GM21529 (cell line): Measurements from ENCODE around the gene NCK2.

ENCODE experiments used
- ATAC-seq: cut with Tn5 transposase; IDR thresholded peaks from one replicate; pipeline ENCODE4 v1.9.1; 2021; ENCODE audit not compliant: unreplicated experiment

The NCK2 gene

GRCh38 chr2:105789745-105790460 lies 45.2 kb downstream of the NCK2 start:
- ATAC-seq = peak; percentile 74

- ATAC-seq = peak; percentile 22
Observed at GRCh38 chr2:105790461-105791149, 45.9 kb downstream of the NCK2 start.

- no peak for ATAC-seq
Observed at GRCh38 chr2:105791229-105791628, 46.5 kb downstream of the NCK2 start.

GRCh38 chr2:105792561-105792960 lies 47.8 kb downstream of the NCK2 start:
- ATAC-seq = no peak

- no peak for ATAC-seq
Observed at GRCh38 chr2:105793196-105793975, 48.7 kb downstream of the NCK2 start.

- ATAC-seq = no peak
Observed at GRCh38 chr2:105794926-105795574, 50.3 kb downstream of the NCK2 start.

- no peak for ATAC-seq
Observed at GRCh38 chr2:105795575-105795934, 50.8 kb downstream of the NCK2 start.

- ATAC-seq = no peak
Observed at GRCh38 chr2:105796131-105796638, 51.5 kb downstream of the NCK2 start.

GRCh38 chr2:105796791-105797190 lies 52.1 kb downstream of the NCK2 start:
- no peak for ATAC-seq

- peak; percentile 60 for ATAC-seq
Observed at GRCh38 chr2:105797298-105797819, 52.6 kb downstream of the NCK2 start.

GRCh38 chr2:105798595-105798994 lies 53.9 kb downstream of the NCK2 start:
- peak; percentile 27 for ATAC-seq

- no peak for ATAC-seq
Observed at GRCh38 chr2:105800036-105800713, 55.5 kb downstream of the NCK2 start.

GRCh38 chr2:105800953-105801635 lies 56.4 kb downstream of the NCK2 start:
- no peak for ATAC-seq

GRCh38 chr2:105801961-105802360 lies 57.2 kb downstream of the NCK2 start:
- ATAC-seq = no peak

GRCh38 chr2:105802587-105802986 lies 57.9 kb downstream of the NCK2 start:
- peak; percentile 49 for ATAC-seq

- ATAC-seq = no peak
Observed at GRCh38 chr2:105803337-105803736, 58.6 kb downstream of the NCK2 start.

GRCh38 chr2:105803773-105804172 lies 59.1 kb downstream of the NCK2 start:
- no peak for ATAC-seq

GRCh38 chr2:105804266-105804665 lies 59.6 kb downstream of the NCK2 start:
- ATAC-seq = no peak

GRCh38 chr2:105806996-105807395 lies 62.3 kb downstream of the NCK2 start:
- ATAC-seq = no peak
